ENCODE data around the gene NFKB1. TPM values are rescaled to one million over a fixed set of nuclear protein-coding genes. Genes with fewer than 3 reads are reported as not detected.

NFKB1 gene
- total and polyA plus RNA-seq, 9 of the 15 experiments (the other 6 are each of a cell fraction or from before 2014, with no cell fraction given), result 2.4 to 14.5 (median 10.3) TPM

- TF ChIP-seq FOXP4 (CRISPR knock-in tag; IDR thresholded peaks at IDR 0.05; ENCODE audit: borderline replicate concordance), result no peak
- no peak for TF ChIP-seq CTCFL (IDR thresholded peaks at IDR 0.05; ENCODE audit: borderline replicate concordance, insufficient read depth, low read depth, low read length, poor library complexity, severe bottlenecking)
- TF ChIP-seq, protein P1, sequence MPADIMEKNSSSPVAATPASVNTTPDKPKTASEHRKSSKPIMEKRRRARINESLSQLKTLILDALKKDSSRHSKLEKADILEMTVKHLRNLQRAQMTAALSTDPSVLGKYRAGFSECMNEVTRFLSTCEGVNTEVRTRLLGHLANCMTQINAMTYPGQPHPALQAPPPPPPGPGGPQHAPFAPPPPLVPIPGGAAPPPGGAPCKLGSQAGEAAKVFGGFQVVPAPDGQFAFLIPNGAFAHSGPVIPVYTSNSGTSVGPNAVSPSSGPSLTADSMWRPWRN (IDR thresholded peaks at IDR 0.05; ENCODE audit: low read depth), result no peak
- no peak for TF ChIP-seq KDM2B (CRISPR knock-in tag; IDR thresholded peaks at IDR 0.05)
- no peak for TF ChIP-seq PYGO2 (tag; IDR thresholded peaks at IDR 0.05)
- TF ChIP-seq GATAD2A (IDR thresholded peaks at IDR 0.05), result no peak
These were observed 27.7 kb upstream of the NFKB1 start (continued) for GRCh38 chr4:102473476-102473875.

All from K562 (cell line).